GM12874 (cell line): ENCODE data around the gene FGFBP2.

Source experiments
- TF ChIP-seq, protein P1 (sequence below): IDR thresholded peaks from 2 replicates; pipeline ENCODE4 v1.5.1; 2011; ENCODE audit warnings: low read depth, mild to moderate bottlenecking, control low read depth, low read length, moderate library complexity; ENCODE audit not compliant: insufficient read depth

The FGFBP2 gene

DNA sequence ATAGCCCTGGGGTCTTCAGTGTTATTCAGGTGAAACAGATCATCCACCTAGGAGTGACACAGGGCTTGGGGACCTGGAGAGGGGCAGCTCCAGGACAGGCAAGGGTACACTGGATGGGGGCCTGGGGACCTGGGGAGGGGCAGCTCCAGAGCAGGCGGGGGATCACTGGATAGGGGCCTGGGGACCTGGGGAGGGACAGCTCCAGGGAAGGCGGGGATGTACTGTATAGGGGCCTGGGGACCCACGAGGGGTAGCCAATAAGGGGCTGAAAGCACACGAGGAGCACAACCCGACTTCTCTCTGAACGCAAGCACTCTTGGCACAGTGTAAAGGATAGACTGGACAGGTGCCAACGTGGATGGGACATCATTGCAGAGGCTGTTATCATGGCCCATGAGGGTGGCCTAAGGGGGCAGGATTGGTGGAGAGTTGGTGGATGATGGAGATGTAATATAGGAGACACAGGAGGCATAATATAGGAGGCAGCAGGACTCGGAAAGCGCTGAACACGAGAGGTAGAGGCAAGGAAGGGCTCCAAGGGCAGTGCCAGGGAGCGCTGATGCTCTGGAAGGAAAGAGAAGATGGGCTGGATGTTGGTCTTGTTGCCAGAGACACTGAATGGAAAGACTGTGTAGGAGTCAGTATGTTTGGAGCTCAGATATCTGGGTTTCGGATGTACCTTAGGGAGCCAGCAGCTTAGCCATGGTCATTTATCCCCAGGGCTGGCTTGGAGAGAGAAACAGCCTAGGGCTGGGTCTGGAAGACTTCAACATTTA is 37.9 kb upstream of the FGFBP2 start:
- TF ChIP-seq, protein P1, sequence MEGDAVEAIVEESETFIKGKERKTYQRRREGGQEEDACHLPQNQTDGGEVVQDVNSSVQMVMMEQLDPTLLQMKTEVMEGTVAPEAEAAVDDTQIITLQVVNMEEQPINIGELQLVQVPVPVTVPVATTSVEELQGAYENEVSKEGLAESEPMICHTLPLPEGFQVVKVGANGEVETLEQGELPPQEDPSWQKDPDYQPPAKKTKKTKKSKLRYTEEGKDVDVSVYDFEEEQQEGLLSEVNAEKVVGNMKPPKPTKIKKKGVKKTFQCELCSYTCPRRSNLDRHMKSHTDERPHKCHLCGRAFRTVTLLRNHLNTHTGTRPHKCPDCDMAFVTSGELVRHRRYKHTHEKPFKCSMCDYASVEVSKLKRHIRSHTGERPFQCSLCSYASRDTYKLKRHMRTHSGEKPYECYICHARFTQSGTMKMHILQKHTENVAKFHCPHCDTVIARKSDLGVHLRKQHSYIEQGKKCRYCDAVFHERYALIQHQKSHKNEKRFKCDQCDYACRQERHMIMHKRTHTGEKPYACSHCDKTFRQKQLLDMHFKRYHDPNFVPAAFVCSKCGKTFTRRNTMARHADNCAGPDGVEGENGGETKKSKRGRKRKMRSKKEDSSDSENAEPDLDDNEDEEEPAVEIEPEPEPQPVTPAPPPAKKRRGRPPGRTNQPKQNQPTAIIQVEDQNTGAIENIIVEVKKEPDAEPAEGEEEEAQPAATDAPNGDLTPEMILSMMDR: no peak

DNA sequence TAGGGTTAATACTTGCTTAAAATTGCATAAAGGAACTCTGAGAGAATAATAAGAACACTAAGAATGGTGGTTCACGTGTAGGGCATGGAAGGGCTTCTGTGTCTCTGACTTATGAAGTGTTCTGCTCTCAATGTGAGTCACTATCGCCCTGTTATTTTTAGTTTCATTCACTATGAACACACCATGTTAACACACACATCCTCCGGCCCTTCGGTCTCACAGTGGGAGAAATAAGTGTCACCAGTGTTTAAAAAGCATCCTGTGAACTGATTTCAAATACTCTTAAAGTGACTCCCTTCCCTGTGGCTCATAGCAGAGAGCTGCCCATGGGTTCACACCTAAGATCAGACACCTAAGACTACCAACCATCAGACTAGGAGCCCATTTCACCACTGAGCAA is 33.8 kb upstream of the FGFBP2 start:
- TF ChIP-seq, protein P1: no peak

DNA sequence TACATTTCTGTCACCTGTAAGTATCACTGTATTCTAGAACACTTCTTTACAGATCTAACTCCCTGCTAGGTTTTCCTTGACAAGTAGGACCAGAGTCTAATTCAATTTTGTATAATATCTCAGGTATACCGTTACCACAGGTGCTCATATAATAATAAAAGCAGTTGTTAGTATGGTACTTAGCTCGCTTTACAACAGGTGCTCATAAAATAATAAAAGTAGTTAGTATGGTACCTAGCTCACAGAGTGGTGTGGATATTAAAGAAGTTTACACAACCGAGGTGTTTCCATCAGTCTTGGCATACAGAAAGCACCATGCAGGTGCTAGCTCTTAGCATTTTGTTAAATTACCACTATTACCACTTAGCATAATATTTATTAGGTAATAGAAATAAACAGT is 32.9 kb upstream of the FGFBP2 start:
- TF ChIP-seq, protein P1: no peak

DNA sequence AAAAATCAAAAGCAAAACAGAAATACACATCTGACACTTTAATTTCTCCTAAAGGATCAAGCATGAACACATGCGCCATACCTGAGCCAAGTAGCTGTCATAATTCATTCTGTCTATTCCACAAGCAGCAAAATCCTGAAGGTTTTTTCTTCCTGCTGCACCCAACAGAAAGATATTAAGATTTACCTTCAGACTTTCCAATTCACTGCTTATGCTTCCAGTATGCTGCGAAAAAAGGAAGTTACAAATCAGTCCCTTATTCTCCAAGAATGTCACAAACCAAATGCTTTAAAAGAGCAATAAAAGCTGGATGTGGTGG is 29.2 kb upstream of the FGFBP2 start:
- TF ChIP-seq, protein P1: no peak

DNA sequence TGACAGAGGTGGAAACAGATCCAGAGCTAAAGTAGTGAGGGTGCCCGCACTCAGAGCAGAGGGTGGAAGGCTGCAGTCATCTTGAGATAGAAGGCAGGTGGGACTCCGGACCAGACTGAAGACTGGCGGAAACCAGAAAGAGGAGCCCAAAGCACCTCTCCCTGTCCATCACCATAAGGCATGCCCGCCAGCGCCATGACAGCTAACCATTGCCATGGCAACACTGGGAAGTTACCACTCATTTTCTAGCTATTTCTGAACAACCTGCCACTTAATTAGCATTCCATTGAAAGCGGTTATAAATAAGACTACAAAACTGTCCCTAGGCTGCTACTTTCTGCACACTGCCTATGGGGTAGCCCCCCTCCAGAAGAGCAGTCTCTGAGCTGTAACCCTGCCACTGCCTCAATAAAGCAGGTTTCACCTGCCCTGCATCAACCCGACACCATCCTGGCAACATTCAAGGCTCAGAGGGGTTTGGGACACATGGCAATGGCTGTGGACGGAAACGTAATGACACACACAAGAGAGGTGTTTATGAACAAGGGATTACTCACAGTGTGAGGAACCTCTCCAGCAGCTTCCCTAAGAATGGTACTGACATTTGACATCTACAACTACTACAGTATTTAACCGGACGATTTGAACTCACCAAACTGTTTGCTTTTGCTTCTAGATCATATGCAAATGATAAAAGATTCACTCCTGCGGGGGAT is 27.8 kb upstream of the FGFBP2 start:
- TF ChIP-seq, protein P1: no peak

DNA sequence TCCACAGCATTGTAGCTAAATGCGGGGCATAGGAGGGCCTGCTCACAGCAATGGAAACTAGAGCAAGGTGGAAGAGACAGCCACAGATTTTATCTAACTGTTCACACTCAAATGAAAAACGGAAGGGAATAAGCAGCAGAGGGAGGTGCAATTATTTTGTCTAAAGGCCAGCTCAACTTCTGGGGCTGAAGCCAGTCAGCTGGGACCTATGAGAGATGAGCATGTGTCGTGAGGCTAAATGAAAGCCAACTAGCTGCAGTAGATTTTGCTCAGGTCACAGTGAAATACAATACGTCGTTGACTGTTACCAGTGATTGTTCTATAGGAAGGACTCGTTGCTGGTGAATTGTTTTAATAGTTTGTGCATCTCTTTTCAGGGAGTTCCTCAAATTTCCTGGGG is 26.4 kb upstream of the FGFBP2 start:
- TF ChIP-seq, protein P1: no peak

DNA sequence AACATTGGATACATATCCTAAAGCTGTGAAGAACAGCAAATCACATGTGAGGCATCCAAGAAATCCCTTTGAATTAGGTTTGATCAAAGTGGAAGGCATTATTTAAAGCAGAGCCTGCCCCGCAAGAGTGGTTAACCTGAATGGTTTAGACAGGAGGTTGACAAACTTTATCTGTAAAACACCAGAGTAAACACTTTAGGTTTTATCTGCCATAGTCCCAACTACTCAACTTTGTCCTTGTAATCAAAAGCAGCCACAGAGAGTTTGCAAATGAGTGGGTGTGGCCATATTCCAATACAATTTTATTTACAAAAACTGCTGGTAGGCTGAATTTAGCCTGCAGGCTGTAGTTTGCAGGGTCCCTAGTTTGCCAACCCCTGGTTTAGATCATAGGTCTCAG is 25.2 kb upstream of the FGFBP2 start:
- TF ChIP-seq, protein P1: no peak
